Smooth muscle cell (in vitro differentiated cells): ENCODE measurements around the gene MRPL23. TPM values are rescaled to one million over a fixed set of nuclear protein-coding genes. Genes with fewer than 3 reads are reported as not detected.

Experiments
- DNase-seq: peaks from one replicate; lab custom pipeline; 2025; ENCODE audit not compliant: unreplicated experiment; lab: John Stamatoyannopoulos, UW
- H2AFZ ChIP-seq: fragments of 200-600 bp; sonication (generic); 2 replicates; pipeline ENCODE4 v1.6.0; 2016; ENCODE audit warnings: antibody characterized with exemption, low read depth, mild to moderate bottlenecking
- H3F3A ChIP-seq: fragments of 200-600 bp; sonication (generic); 2 replicates; pipeline ENCODE4 v1.6.0; 2017; ENCODE audit warnings: antibody characterized with exemption, low read depth
- H3K27ac ChIP-seq: fragments of 200-600 bp; sonication (generic); 2 replicates; pipeline ENCODE4 v1.5.1; 2016; ENCODE audit warnings: low read depth, mild to moderate bottlenecking
- H3K27me3 ChIP-seq: fragments of 200-600 bp; sonication (generic); 2 replicates; pipeline ENCODE4 v1.6.1; 2016; ENCODE audit warnings: low read depth, mild to moderate bottlenecking
- H3K36me3 ChIP-seq: fragments of 200-600 bp; sonication (generic); 2 replicates; pipeline ENCODE4 v1.5.1; 2016; ENCODE audit warnings: low read depth
- H3K4me1 ChIP-seq: fragments of 200-600 bp; sonication (generic); 2 replicates; pipeline ENCODE4 v1.5.1; 2016; ENCODE audit warnings: low read depth
- H3K4me2 ChIP-seq: fragments of 200-600 bp; sonication (generic); 2 replicates; pipeline ENCODE4 v1.6.0; 2016; ENCODE audit warnings: mild to moderate bottlenecking
- H3K4me3 ChIP-seq: fragments of 200-600 bp; sonication (generic); 2 replicates; pipeline ENCODE4 v1.5.1; 2016; ENCODE audit warnings: mild to moderate bottlenecking
- H3K79me2 ChIP-seq: fragments of 200-600 bp; sonication (generic); 2 replicates; pipeline ENCODE4 v1.6.0; 2016; ENCODE audit warnings: low read depth, mild to moderate bottlenecking
- H3K9ac ChIP-seq: fragments of 200-600 bp; sonication (generic); 2 replicates; pipeline ENCODE4 v1.6.0; 2016; ENCODE audit warnings: low read depth
- H3K9me3 ChIP-seq: fragments of 200-600 bp; sonication (generic); replicated peaks from 2 replicates; pipeline ENCODE4 v1.5.1; 2016; ENCODE audit warnings: low read depth
- H4K20me1 ChIP-seq: fragments of 200-600 bp; sonication (generic); 2 replicates; pipeline ENCODE4 v1.6.0; 2016; ENCODE audit warnings: low read depth
- CTCF ChIP-seq: fragments of 200-600 bp; sonication (generic); IDR thresholded peaks from 2 replicates; pipeline ENCODE4 v1.5.1; 2017; ENCODE audit warnings: borderline replicate concordance, mild to moderate bottlenecking, antibody characterized with exemption; ENCODE audit not compliant: insufficient read depth, poor library complexity, severe bottlenecking
- WGBS: methylation state at CpG from one replicate; pipeline ENCODE4 v1.1.7; 2016; ENCODE audit warnings: low lambda C conversion rate; 5-methylcytosine and 5-hydroxymethylcytosine counted together
- polyA plus RNA-seq: library from polyadenylated mRNA; unstranded; fragments of >200 nt; fragmentation: Nextera tagmentation; extraction: Ambion mirVana; gene quantifications from 2 replicates; pipeline ENCODE4 v1.2.1, GENCODE V29; 2016
- total RNA-seq: library from RNA; depleted of rRNA; stranded (reverse); fragments of >200 nt; gene quantifications from 2 replicates; pipeline ENCODE4 v1.2.3, GENCODE V29; 2014

MRPL23 gene
- total and polyA plus RNA-seq, 2 experiments from 2014 or later: 38.8 to 51.6 TPM

GRCh38 chr11:1906611-1907423 lies 40.3 kb upstream of the MRPL23 start:
- DNase-seq: no peak
- Histone ChIP-seq H3F3A (no peaks in the 10 kb centered on the region), H4K20me1 (no peaks in the 10 kb centered on the region), H3K4me2 (peak overlapping the region; percentile 68), H3K36me3 (no peaks in the 10 kb centered on the region), H2AFZ (peak overlapping the region; percentile 79), H3K79me2 (no peaks in the 10 kb centered on the region), H3K4me1 (no peaks in the 10 kb centered on the region), H3K9ac (no peak overlapping the region), H3K9me3 (no peaks in the 10 kb centered on the region), H3K27me3 (no peaks in the 10 kb centered on the region), H3K4me3 (no peak overlapping the region), H3K27ac (no peak overlapping the region)
- WGBS: 73% methylated on average over 14 of the region's 14 CpGs
- no peak for TF ChIP-seq CTCF

- WGBS: 70% methylated on average over 9 of the region's 9 CpGs
- Histone ChIP-seq H3K27ac (no peak overlapping the region), H3K9ac (no peak overlapping the region), H3F3A (no peaks in the 10 kb centered on the region), H2AFZ (peak overlapping the region; percentile 11), H3K4me2 (no peak overlapping the region), H3K36me3 (no peaks in the 10 kb centered on the region), H4K20me1 (no peaks in the 10 kb centered on the region), H3K4me1 (no peaks in the 10 kb centered on the region), H3K79me2 (no peaks in the 10 kb centered on the region), H3K9me3 (no peaks in the 10 kb centered on the region), H3K27me3 (no peaks in the 10 kb centered on the region), H3K4me3 (no peak overlapping the region)
- no peak for TF ChIP-seq CTCF
- no peak for DNase-seq
Observed at GRCh38 chr11:1908618-1909017, 38.5 kb upstream of the MRPL23 start.

- Histone ChIP-seq H3F3A (no peaks in the 10 kb centered on the region), H4K20me1 (no peaks in the 10 kb centered on the region), H3K4me2 (no peak overlapping the region), H3K4me1 (no peaks in the 10 kb centered on the region), H3K9ac (no peak overlapping the region), H2AFZ (no peak overlapping the region), H3K9me3 (no peaks in the 10 kb centered on the region), H3K27ac (no peak overlapping the region), H3K36me3 (no peaks in the 10 kb centered on the region), H3K79me2 (no peaks in the 10 kb centered on the region), H3K27me3 (no peaks in the 10 kb centered on the region), H3K4me3 (no peak overlapping the region)
- no peak for TF ChIP-seq CTCF
- no peak for DNase-seq
- 95% methylated on average over 7 of the region's 7 CpGs for WGBS
Observed at GRCh38 chr11:1909524-1909923, 37.6 kb upstream of the MRPL23 start.

- no peak for DNase-seq
- Histone ChIP-seq H2AFZ (no peak overlapping the region), H3K9ac (no peak overlapping the region), H3K27ac (no peak overlapping the region), H3K4me3 (no peak overlapping the region), H3K36me3 (no peaks in the 10 kb centered on the region), H3K4me1 (no peaks in the 10 kb centered on the region), H3K27me3 (no peaks in the 10 kb centered on the region), H3K79me2 (no peaks in the 10 kb centered on the region), H3K4me2 (no peak overlapping the region), H4K20me1 (no peaks in the 10 kb centered on the region), H3F3A (no peaks in the 10 kb centered on the region), H3K9me3 (no peaks in the 10 kb centered on the region)
- 92% methylated on average over 13 of the region's 13 CpGs for WGBS
- no peak for TF ChIP-seq CTCF
Observed at GRCh38 chr11:1912289-1912878, 34.7 kb upstream of the MRPL23 start.
